Prostate gland (tissue), 2 donors: ENCODE measurements around the gene SLIT1. TPM values are rescaled to one million over a fixed set of nuclear protein-coding genes. Genes with fewer than 3 reads are reported as not detected.

Source experiments
- DNase-seq: peaks from one replicate; pipeline ENCODE4 v3.0.0-alpha.2; 2019; ENCODE audit warnings: low spot score
- H3K27ac ChIP-seq, 2 donors: fragments of 200-600 bp; sonication (generic); 2 replicates each; pipeline ENCODE4 v1.5.1; 2017 to 2019
- H3K27me3 ChIP-seq: fragments of 200-600 bp; sonication (generic); replicated peaks from 2 replicates; pipeline ENCODE4 v1.5.1; 2019; ENCODE audit not compliant: insufficient read depth
- H3K36me3 ChIP-seq, 2 donors: fragments of 200-600 bp; sonication (generic); 1 replicate in 1 of 2; 2 replicates in 1 of 2; pipeline versions ENCODE4 v1.5.1 to v1.8.1; 2017 to 2019
- H3K4me1 ChIP-seq: fragments of 200-600 bp; sonication (generic); replicated peaks from 2 replicates; pipeline ENCODE4 v1.5.1; 2019
- H3K4me3 ChIP-seq, 2 donors: fragments of 200-600 bp; sonication (generic); 2 replicates each; pipeline ENCODE4 v1.5.1; 2017 to 2019
- H3K9me3 ChIP-seq: fragments of 200-600 bp; sonication (generic); 2 replicates; pipeline ENCODE4 v1.5.1; 2017
- POLR2A ChIP-seq: fragments of 450-650 bp; IDR thresholded peaks from one replicate; pipeline ENCODE4 v1.6.1; 2016; ENCODE audit warnings: antibody characterized with exemption, mild to moderate bottlenecking
- POLR2AphosphoS5 ChIP-seq: sonication (generic); formaldehyde crosslinking; IDR thresholded peaks from one replicate; pipeline ENCODE4 v1.6.1; 2017; ENCODE audit warnings: antibody characterized with exemption
- WGBS: methylation state at CpG from one replicate; pipeline ENCODE4 v1.1.5; 2018; 5-methylcytosine and 5-hydroxymethylcytosine counted together
- intact Hi-C: fragments of 100-400 bp; cut with DNase I; formaldehyde crosslinking; loops from one replicate; pipeline ENCODE4 v1.14.2; 2022
- total RNA-seq, 2 donors: library from RNA; depleted of rRNA; stranded (reverse); fragments of >200 nt; gene quantifications; one replicate each; pipeline ENCODE4 v1.1.0, GENCODE V29; 2016
- TF ChIP-seq, protein P1 (sequence below), 4 experiments: fragments of 200-600 bp in 2 of 4; fragments of 450-650 bp in 2 of 4; sonication (generic) in 2 of 4; IDR thresholded peaks; 1 replicate in 3 of 4; 2 replicates in 1 of 4; pipeline ENCODE4 v1.5.1; 2016 to 2019; ENCODE audit warnings: antibody characterized with exemption in 4 of 4, mild to moderate bottlenecking in 2 of 4, moderate library complexity in 2 of 4

Gene SLIT1
- total RNA-seq, 2 donors from 2014 or later = 0.59 to 0.91 TPM

DNA sequence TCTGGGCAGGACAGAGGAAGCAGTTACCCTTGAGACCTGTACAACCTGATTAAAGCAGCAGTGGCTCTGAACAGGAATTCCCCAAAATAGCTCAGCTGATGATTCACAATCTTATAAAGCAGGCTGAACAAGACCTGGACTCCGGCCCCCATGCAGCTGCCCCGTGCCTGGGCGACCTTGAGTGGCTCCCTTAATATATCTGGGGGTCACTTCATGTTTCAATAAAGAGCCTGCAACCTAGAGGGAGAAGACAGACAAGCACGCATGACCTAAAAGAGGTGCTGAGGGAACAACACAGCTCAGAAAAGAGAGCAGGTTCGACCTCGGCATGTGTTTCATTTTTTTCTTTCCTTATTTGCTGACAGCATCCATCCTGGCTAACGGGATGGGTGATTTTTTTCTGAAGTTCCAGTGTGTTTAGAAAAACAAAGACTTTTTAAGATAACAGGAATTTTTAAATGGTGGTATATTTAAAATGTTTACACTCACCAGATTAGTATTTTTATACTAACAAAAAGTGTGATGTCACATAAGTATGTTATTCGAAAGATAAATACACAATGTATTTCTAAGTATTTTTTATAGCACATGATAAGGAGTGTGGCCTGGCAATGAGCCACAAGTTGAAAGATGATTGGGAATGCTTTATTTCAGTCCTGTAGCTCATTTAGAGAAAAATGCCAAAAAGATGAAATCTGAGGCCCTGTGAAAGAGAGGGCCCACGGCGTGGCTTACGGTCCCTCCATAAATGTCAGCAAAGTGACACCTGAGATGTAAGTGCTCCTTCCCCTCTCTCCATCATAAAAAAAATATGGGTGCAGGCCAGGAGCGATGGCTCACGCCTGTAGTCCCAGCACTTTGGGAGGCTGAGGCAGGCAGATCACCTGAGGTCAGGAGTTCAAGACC, 161.3 kb downstream of the SLIT1 start:
- DNase-seq = no peak
- Histone ChIP-seq H3K4me3 (no peak overlapping the region), H3K36me3 (no peaks in the 10 kb centered on the region), H3K27me3 (no peaks in the 10 kb centered on the region), H3K4me1 (no peaks in the 10 kb centered on the region), H3K9me3 (no peaks in the 10 kb centered on the region), H3K27ac (peak overlapping the region in 1 of 2 donors; percentile 10)
- 15% methylated on average over 13 of the region's 13 CpGs for WGBS
- intact Hi-C loops = loop anchor here (2.0 to 10.0 kb wide), 2 partner anchors 192 to 260 kb away; partner anchors contain the start of gene LCOR
- TF ChIP-seq POLR2A (no peak), POLR2AphosphoS5 (no peak)
- TF ChIP-seq, protein P1, sequence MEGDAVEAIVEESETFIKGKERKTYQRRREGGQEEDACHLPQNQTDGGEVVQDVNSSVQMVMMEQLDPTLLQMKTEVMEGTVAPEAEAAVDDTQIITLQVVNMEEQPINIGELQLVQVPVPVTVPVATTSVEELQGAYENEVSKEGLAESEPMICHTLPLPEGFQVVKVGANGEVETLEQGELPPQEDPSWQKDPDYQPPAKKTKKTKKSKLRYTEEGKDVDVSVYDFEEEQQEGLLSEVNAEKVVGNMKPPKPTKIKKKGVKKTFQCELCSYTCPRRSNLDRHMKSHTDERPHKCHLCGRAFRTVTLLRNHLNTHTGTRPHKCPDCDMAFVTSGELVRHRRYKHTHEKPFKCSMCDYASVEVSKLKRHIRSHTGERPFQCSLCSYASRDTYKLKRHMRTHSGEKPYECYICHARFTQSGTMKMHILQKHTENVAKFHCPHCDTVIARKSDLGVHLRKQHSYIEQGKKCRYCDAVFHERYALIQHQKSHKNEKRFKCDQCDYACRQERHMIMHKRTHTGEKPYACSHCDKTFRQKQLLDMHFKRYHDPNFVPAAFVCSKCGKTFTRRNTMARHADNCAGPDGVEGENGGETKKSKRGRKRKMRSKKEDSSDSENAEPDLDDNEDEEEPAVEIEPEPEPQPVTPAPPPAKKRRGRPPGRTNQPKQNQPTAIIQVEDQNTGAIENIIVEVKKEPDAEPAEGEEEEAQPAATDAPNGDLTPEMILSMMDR (IDR thresholded peaks at IDR 0.05) = no peak

DNA sequence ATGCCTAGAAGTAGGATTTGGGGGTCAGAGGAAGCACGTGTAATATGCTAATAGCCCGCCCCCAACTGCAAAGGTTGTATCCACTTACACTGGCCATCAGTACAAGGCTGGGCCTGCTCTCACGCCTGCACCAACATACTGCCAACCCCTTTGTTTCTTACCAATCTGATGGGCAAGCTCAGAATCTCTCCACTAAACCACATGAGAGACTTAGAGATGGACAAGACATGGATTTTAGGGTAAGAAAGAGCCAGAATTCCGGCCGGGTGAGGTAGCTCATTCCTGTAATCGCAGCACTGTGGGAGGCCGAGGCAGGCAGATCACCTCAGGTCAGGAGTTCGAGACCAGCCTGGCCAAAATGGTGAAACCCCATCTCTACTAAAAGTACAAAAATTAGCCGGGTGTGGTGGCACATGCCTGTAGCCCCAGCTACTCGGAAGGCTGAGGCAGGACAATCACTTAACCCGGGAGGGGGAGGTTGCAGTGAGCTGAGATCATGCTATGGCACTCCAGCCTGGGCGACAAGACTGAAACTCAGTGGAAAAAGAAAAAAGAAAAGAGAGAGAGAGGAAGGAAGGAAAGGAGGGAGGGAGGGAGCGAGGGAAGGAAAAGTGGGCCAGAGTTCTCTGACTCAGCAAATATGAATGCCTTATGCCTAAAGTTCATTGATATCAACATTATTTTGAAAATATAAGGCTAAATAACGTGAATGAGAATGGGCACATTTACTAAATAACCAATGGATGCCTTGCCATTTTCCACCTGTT, 162.2 kb downstream of the SLIT1 start:
- H3K36me3 ChIP-seq = no peaks in the 10 kb centered on the region
- DNase-seq = no peak
- H3K27me3 ChIP-seq = no peaks in the 10 kb centered on the region
- WGBS = 72% methylated on average over 14 of the region's 14 CpGs
- no peaks in the 10 kb centered on the region for H3K9me3 ChIP-seq
- intact Hi-C loops = loop anchor here (2.0 to 10.0 kb wide), 2 partner anchors 191 to 259 kb away; partner anchors contain the start of gene LCOR
- H3K4me1 ChIP-seq = no peaks in the 10 kb centered on the region
- H3K27ac ChIP-seq = peak overlapping the region in 1 of 2 donors; percentile 10
- H3K4me3 ChIP-seq = no peak overlapping the region
- TF ChIP-seq POLR2AphosphoS5 = no peak
- no peak for TF ChIP-seq POLR2A
- TF ChIP-seq, protein P1 (IDR thresholded peaks at IDR 0.05) = no peak

DNA sequence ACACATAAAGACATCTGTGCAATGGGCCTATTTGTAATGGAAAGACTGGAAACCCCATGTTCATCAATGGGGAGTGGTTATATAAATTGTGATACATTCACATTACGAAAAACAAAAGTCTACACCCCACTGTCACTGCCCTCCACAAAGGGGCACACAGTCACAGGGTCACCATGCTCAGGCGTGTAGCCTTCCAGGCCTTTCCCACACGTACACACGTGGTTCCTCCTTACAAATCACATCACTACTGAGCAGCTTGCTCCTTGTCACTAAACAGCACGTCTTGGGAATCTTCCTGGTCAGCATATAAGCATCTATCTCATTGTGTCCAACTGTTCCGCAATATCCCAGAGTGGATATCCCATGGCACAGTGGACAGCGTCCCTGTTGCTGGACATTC, 163.1 kb downstream of the SLIT1 start:
- Histone ChIP-seq H3K4me3 (no peak overlapping the region), H3K36me3 (no peaks in the 10 kb centered on the region), H3K27ac (no peak overlapping the region), H3K4me1 (no peaks in the 10 kb centered on the region), H3K9me3 (no peaks in the 10 kb centered on the region), H3K27me3 (no peaks in the 10 kb centered on the region)
- no peak for TF ChIP-seq POLR2A
- no peak for TF ChIP-seq POLR2AphosphoS5
- TF ChIP-seq, protein P1 (IDR thresholded peaks at IDR 0.05) = no peak
- intact Hi-C loops = loop anchor here (10.0 kb wide), 1 partner anchor 258 kb away; no protein-coding TSS in a partner anchor
- WGBS = 94% methylated on average over 7 of the region's 7 CpGs
- DNase-seq = no peak

DNA sequence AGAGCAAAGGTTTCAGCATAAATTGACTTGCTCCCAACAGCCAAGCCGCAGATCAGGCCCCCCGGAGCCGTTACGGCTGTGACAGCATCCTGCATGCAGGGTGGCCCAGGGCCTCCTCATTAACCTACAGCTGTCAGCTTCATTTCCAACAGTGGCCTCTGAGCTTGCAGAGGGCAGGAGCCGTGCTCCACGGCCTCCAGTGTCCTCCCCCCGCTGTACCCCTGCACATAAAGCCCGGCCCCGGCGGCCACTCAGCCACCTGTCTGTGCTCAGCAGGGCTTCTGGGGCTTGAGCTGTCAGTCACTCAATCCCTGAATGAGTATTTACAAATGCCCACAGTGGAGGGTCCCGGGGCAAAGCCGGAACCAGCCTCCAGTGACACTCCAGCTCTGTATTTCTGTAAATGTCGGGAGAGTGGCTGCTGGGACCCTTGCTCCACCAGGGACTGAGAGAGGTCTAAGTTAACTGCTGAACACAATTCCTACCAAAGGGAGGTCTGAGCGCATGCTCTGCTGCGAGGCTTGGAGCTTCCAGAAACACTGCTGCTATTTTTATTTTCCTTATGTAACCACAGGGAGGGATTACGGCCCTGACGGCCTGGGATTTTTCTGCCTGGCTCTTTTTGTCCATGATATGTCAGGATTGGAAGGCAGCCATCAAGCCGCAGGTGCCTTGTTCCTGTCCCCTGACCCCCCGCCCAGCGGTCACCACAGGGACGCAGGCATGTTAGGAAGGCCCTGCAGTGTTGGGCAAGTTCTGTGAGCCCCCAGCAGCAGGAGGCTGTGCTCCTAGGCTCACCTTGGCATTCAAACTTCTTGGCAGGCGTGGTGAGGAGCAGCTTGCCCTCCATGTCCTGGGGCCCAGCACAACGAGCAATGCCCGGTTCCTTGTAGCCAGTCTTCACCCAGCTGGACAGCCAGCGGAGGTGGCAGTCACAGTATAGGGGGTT, 165.0 kb downstream of the SLIT1 start:
- Histone ChIP-seq H3K4me1 (no peaks in the 10 kb centered on the region), H3K36me3 (no peaks in the 10 kb centered on the region), H3K27me3 (no peaks in the 10 kb centered on the region), H3K4me3 (no peak overlapping the region), H3K9me3 (no peaks in the 10 kb centered on the region), H3K27ac (peak overlapping the region in 1 of 2 donors; percentile 30)
- intact Hi-C loops = loop anchor here (2.0 to 10.0 kb wide), 2 partner anchors 32 to 256 kb away; no protein-coding TSS in a partner anchor
- TF ChIP-seq, protein P1 (IDR thresholded peaks at IDR 0.05) = no peak
- TF ChIP-seq POLR2A (no peak), POLR2AphosphoS5 (no peak)
- DNase-seq = no peak
- WGBS = 67% methylated on average over 24 of the region's 25 CpGs
